GM19397 (cell line): ENCODE data around the gene TMEM232.
A peak's percentile ranks its signal among the peaks of the same experiment; 100 is the strongest.
"Not testable (repeated sequence)": the region's sequence is repeated elsewhere in the genome, so short reads cannot be mapped to it uniquely, and the experiment has no call there.

ENCODE experiments used
- ATAC-seq: cut with Tn5 transposase; IDR thresholded peaks from one replicate; pipeline ENCODE4 v1.9.1; 2021; ENCODE audit warnings: mild to moderate bottlenecking, moderate library complexity; ENCODE audit not compliant: unreplicated experiment

Gene TMEM232

GRCh38 chr5:110535146-110535545 lies 191.3 kb downstream of the TMEM232 start:
- ATAC-seq, result not testable (repeated sequence)

- ATAC-seq, result no peak
Observed at GRCh38 chr5:110525762-110526161, 200.7 kb downstream of the TMEM232 start.

GRCh38 chr5:110517396-110517795 lies 209.1 kb downstream of the TMEM232 start:
- no peak for ATAC-seq

GRCh38 chr5:110514030-110514429 lies 212.4 kb downstream of the TMEM232 start:
- no peak for ATAC-seq

GRCh38 chr5:110512266-110512665 lies 214.2 kb downstream of the TMEM232 start:
- ATAC-seq, result no peak

GRCh38 chr5:110510146-110510545 lies 216.3 kb downstream of the TMEM232 start:
- ATAC-seq, result no peak

GRCh38 chr5:110507972-110508371 lies 218.5 kb downstream of the TMEM232 start:
- ATAC-seq, result no peak

- ATAC-seq, result no peak
Observed at GRCh38 chr5:110506378-110506777, 220.1 kb downstream of the TMEM232 start.

- ATAC-seq, result no peak
Observed at GRCh38 chr5:110496276-110496675, 230.2 kb downstream of the TMEM232 start.

- no peak for ATAC-seq
Observed at GRCh38 chr5:110492446-110492845, 234.0 kb downstream of the TMEM232 start.

- ATAC-seq, result no peak
Observed at GRCh38 chr5:110478895-110479294, 247.6 kb downstream of the TMEM232 start.

- no peak for ATAC-seq
Observed at GRCh38 chr5:110477911-110478310, 248.6 kb downstream of the TMEM232 start.

- ATAC-seq, result no peak
Observed at GRCh38 chr5:110476164-110476563, 250.3 kb downstream of the TMEM232 start.

- no peak for ATAC-seq
Observed at GRCh38 chr5:110475529-110475928, 250.9 kb downstream of the TMEM232 start.

GRCh38 chr5:110469486-110469885 lies 257.0 kb downstream of the TMEM232 start:
- ATAC-seq, result no peak

GRCh38 chr5:110463106-110463505 lies 263.4 kb downstream of the TMEM232 start:
- no peak for ATAC-seq

- ATAC-seq, result no peak
Observed at GRCh38 chr5:110460837-110461236, 265.6 kb downstream of the TMEM232 start.

GRCh38 chr5:110458313-110458712 lies 268.2 kb downstream of the TMEM232 start:
- no peak for ATAC-seq

- no peak for ATAC-seq
Observed at GRCh38 chr5:110442856-110443255, 283.6 kb downstream of the TMEM232 start.

- peak; percentile 56 for ATAC-seq
Observed at GRCh38 chr5:110441035-110441434, 285.4 kb downstream of the TMEM232 start.

GRCh38 chr5:110440058-110440457 lies 286.4 kb downstream of the TMEM232 start:
- no peak for ATAC-seq

GRCh38 chr5:110439296-110439695 lies 287.2 kb downstream of the TMEM232 start:
- ATAC-seq, result no peak

GRCh38 chr5:110435207-110435606 lies 291.3 kb downstream of the TMEM232 start:
- no peak for ATAC-seq

- ATAC-seq, result no peak
Observed at GRCh38 chr5:110431603-110432002, 294.9 kb downstream of the TMEM232 start.
